ENCODE measurements around the gene TMEM74B. TPM values are rescaled to one million over a fixed set of nuclear protein-coding genes. Genes with fewer than 3 reads are reported as not detected.

Gene TMEM74B
- total and polyA plus RNA-seq, 4 donors, result 0.71 to 3.8 (median 1.9) TPM; not detected in 1

DNA sequence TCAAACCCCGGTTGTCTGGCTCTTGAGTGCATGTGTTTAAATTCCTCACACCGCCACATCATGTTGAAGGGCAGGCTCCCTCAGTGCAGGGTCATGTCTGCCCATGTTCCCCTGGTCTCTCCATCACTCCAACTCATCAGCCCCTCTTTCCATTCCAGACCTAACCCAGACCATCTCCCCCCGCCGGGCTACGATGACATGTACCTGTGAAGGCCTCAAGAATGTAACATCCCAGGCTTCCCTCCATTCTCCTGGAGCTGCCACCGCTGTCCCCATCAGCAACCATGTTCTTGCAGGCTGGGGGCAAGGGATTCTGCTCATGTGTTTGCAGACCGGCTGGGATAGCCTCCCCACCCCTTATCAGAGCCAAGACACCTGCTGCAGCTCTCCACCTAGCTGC is 19.9 kb downstream of the TMEM74B start:
- ATAC-seq (ENCODE audit: low FRiP score) (no peak), DNase-seq (no peak)
- H3K4me3 ChIP-seq (ENCODE audit: low read length in 2 of 2), result no peak overlapping the region
- H3K27ac ChIP-seq (ENCODE audit: low read depth in 1 of 2, low read length in 2 of 2), result no peak overlapping the region
- 95 to 99% methylated on average over 7 of the region's 7 CpGs for WGBS, 2 donors
- no peaks in the 10 kb centered on the region for H3K4me1 ChIP-seq (ENCODE audit: control insufficient read depth in 1 of 2, insufficient read depth in 2 of 2, low read length in 2 of 2)
- no peaks in the 10 kb centered on the region for H3K9me3 ChIP-seq (ENCODE audit: control insufficient read depth, low read length)
- peaks cover 3 to 29% of the 10 kb centered on the region in 2 donors for H3K36me3 ChIP-seq (ENCODE audit: control insufficient read depth in 1 of 2, insufficient read depth in 2 of 2, low read length in 1 of 2)
- H3K27me3 ChIP-seq (ENCODE audit: control insufficient read depth in 1 of 2, insufficient read depth in 2 of 2, low read length in 1 of 2), result no peaks in the 10 kb centered on the region
- intact Hi-C loops (cut with DNase I), result no loop called here

DNA sequence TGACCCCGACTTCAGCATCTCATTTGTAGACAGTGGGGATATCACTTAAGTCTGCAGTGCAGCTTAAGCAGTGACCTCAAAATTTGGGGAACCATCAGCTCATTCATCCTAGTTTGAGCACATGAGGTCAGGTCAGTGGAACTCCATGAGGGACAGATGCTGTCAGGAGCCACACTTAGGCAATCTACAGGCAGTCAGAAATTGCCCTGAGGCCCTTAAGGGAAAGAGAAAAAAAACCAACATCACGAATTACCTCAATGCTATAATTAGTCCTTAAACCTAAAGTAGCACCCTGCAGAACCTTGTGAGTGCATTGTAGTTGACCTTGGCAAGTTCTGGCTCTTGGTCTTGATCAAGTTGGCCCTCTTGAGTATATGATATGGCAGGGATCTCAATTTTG is 21.1 kb downstream of the TMEM74B start:
- peaks cover 3 to 24% of the 10 kb centered on the region in 2 donors for H3K36me3 ChIP-seq (ENCODE audit: control insufficient read depth in 1 of 2, insufficient read depth in 2 of 2, low read length in 1 of 2)

DNA sequence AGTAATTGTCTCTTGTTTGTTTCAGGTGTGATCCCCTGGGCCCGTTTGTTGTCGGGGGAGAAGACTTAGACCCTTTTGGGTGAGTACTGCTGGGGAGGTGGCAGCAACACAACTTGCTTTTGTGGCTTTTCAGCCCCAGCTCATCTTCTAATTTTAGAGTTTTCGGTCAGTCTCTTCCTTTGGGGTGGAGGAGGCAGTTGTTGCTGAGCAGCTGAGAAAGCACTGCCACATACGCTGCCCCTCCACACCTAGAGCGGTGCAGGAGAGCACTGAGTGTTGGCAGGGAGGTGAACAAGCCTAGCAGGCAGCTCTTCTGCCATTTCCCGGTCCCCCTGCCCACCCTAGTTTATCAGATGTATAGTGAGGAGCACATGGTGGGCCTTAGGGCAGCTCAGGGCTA is 21.7 kb downstream of the TMEM74B start:
- intact Hi-C loops (cut with DNase I), result no loop called here
- 94 to 95% methylated on average over 6 of the region's 6 CpGs for WGBS, 2 donors
- no peak overlapping the region for H3K27ac ChIP-seq (ENCODE audit: low read depth in 1 of 2, low read length in 2 of 2)

More for the DNA sequence above, 21.1 kb downstream of the TMEM74B start:
- Histone ChIP-seq H3K27me3 (ENCODE audit: control insufficient read depth in 1 of 2, insufficient read depth in 2 of 2, low read length in 1 of 2) (no peaks in the 10 kb centered on the region), H3K27ac (ENCODE audit: low read depth in 1 of 2, low read length in 2 of 2) (no peak overlapping the region), H3K9me3 (ENCODE audit: control insufficient read depth, low read length) (no peaks in the 10 kb centered on the region), H3K4me1 (ENCODE audit: control insufficient read depth in 1 of 2, insufficient read depth in 2 of 2, low read length in 2 of 2) (no peaks in the 10 kb centered on the region), H3K4me3 (ENCODE audit: low read length in 2 of 2) (no peak overlapping the region)
- 70 to 73% methylated on average over 2 of the region's 2 CpGs for whole genome bisulfite sequencing, 2 donors
- ATAC-seq (ENCODE audit: low FRiP score) (no peak), DNase-seq (no peak)
- intact Hi-C loops (cut with DNase I), result no loop called here

DNA sequence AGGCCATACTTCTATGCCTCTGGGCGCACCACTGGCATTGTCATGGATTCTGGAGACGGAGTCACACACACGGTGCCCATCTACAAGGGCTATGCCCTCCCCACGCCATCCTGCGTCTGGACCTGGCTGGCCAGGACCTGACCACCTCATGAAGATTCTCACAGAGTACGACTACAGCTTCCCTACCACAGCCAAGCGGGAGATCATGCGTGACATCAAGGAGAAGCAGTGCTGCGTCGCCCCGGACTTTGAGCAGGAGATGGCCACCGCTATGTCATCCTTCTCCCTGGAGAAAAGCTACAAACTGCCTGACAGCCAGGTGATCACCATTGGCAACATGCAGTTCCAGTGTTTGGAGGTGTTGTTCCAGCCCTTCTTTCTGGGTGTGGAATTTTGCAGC is 23.8 kb downstream of the TMEM74B start:
- peaks cover 3 to 23% of the 10 kb centered on the region in 2 donors for H3K36me3 ChIP-seq (ENCODE audit: control insufficient read depth in 1 of 2, insufficient read depth in 2 of 2, low read length in 1 of 2)
- H3K9me3 ChIP-seq (ENCODE audit: control insufficient read depth, low read length), result no peaks in the 10 kb centered on the region
- H3K27ac ChIP-seq (ENCODE audit: low read depth in 1 of 2, low read length in 2 of 2), result no peak overlapping the region
- H3K4me1 ChIP-seq (ENCODE audit: control insufficient read depth in 1 of 2, insufficient read depth in 2 of 2, low read length in 2 of 2), result no peaks in the 10 kb centered on the region
- intact Hi-C loops (cut with DNase I), result no loop called here
- no peak for DNase-seq
- H3K27me3 ChIP-seq (ENCODE audit: control insufficient read depth in 1 of 2, insufficient read depth in 2 of 2, low read length in 1 of 2), result no peaks in the 10 kb centered on the region
- no peak for ATAC-seq (ENCODE audit: low FRiP score)
- WGBS, 2 donors, result 97 to 98% methylated on average over 12 of the region's 12 CpGs
- H3K4me3 ChIP-seq (ENCODE audit: low read length in 2 of 2), result no peak overlapping the region

More for the DNA sequence above, 21.7 kb downstream of the TMEM74B start:
- Histone ChIP-seq H3K4me3 (ENCODE audit: low read length in 2 of 2) (no peak overlapping the region), H3K27me3 (ENCODE audit: control insufficient read depth in 1 of 2, insufficient read depth in 2 of 2, low read length in 1 of 2) (no peaks in the 10 kb centered on the region), H3K36me3 (ENCODE audit: control insufficient read depth in 1 of 2, insufficient read depth in 2 of 2, low read length in 1 of 2) (peaks cover 3 to 24% of the 10 kb centered on the region in 2 donors), H3K4me1 (ENCODE audit: control insufficient read depth in 1 of 2, insufficient read depth in 2 of 2, low read length in 2 of 2) (no peaks in the 10 kb centered on the region), H3K9me3 (ENCODE audit: control insufficient read depth, low read length) (no peaks in the 10 kb centered on the region)
- DNase-seq (no peak), ATAC-seq (ENCODE audit: low FRiP score) (no peak)

DNA sequence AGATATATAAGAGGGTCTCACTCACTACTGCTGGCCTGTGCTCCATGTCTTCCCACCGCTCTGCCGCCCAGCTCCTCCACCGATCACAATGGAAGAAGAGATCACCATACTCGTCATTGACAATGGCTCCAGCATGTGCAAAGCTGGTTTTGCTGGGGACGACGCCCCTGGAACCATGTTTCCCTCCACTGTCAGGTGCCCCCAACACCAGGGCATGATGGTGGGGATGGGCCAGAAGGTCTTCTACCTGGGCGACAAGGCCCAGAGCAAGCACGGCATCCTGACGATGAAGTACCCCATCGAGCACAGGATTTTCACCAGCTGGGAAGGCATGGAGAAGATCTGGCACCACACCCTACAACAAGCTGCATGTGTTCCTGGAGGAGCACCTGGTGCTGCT is 24.3 kb downstream of the TMEM74B start:
- H3K9me3 ChIP-seq (ENCODE audit: control insufficient read depth, low read length), result no peaks in the 10 kb centered on the region
- peaks cover under 1 to 22% of the 10 kb centered on the region in 2 donors for H3K36me3 ChIP-seq (ENCODE audit: control insufficient read depth in 1 of 2, insufficient read depth in 2 of 2, low read length in 1 of 2)
- intact Hi-C loops (cut with DNase I), result no loop called here
- H3K27ac ChIP-seq (ENCODE audit: low read depth in 1 of 2, low read length in 2 of 2), result no peak overlapping the region
- H3K4me3 ChIP-seq (ENCODE audit: low read length in 2 of 2), result no peak overlapping the region
- H3K4me1 ChIP-seq (ENCODE audit: control insufficient read depth in 1 of 2, insufficient read depth in 2 of 2, low read length in 2 of 2), result no peaks in the 10 kb centered on the region
- DNase-seq, result no peak
- no peak for ATAC-seq (ENCODE audit: low FRiP score)
- WGBS, 2 donors, result 97% methylated on average over 10 of the region's 10 CpGs
- H3K27me3 ChIP-seq (ENCODE audit: control insufficient read depth in 1 of 2, insufficient read depth in 2 of 2, low read length in 1 of 2), result no peaks in the 10 kb centered on the region

DNA sequence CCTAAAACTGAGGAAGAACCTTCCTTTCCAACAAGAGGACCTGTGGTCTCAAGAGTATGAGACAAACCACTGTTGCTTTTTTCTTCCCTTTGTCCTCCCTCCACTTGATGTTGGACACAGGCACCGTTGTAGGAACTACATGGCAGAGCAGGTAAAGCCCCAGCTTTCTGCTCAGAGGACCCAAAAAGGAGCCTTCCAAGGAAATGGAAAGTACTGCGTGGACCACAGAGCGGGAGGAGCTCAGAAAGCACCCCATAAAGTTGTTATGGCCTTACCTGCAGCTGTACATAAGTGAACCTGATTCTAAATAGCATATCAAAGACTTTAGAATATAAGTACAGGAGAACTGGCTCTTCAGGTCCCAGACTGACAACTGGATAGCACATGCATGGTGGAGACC is 29.4 kb downstream of the TMEM74B start:
- WGBS, 2 donors, result 97 to 100% methylated on average over 3 of the region's 3 CpGs
- intact Hi-C loops (cut with DNase I), result no loop called here

DNA sequence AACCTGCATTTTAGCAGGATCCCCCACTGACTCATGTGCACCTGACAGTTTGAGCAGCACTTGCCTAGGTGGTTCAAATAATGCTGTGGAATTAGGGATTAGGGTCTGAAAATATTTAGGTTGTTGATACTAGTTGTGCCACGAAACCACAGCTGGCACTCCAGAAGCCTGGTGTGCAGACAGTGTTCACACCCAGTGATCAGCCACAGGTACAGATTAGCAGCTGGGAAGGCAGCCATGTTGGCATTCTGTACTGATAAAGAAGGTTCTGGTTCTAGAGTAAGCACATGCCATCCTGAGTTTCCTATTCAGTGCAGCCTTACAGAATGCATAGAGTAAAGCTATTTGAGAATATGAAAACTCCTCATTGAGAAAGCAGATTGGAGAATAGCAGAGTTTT is 30.1 kb downstream of the TMEM74B start:
- H3K27me3 ChIP-seq (ENCODE audit: control insufficient read depth in 1 of 2, insufficient read depth in 2 of 2, low read length in 1 of 2), result no peaks in the 10 kb centered on the region
- H3K4me1 ChIP-seq (ENCODE audit: control insufficient read depth in 1 of 2, insufficient read depth in 2 of 2, low read length in 2 of 2), result no peaks in the 10 kb centered on the region
- H3K36me3 ChIP-seq (ENCODE audit: control insufficient read depth in 1 of 2, insufficient read depth in 2 of 2, low read length in 1 of 2), result peaks cover 0 to 10% of the 10 kb centered on the region in 2 donors
- no peak overlapping the region for H3K27ac ChIP-seq (ENCODE audit: low read depth in 1 of 2, low read length in 2 of 2)
- H3K9me3 ChIP-seq (ENCODE audit: control insufficient read depth, low read length), result no peaks in the 10 kb centered on the region
- intact Hi-C loops (cut with DNase I), result no loop called here
- no peak overlapping the region for H3K4me3 ChIP-seq (ENCODE audit: low read length in 2 of 2)
- 90 to 100% methylated on average over 1 of the region's 1 CpG for WGBS, 2 donors
- ATAC-seq (ENCODE audit: low FRiP score) (no peak), DNase-seq (no peak)

More for the DNA sequence above, 29.4 kb downstream of the TMEM74B start:
- DNase-seq, result no peak
- Histone ChIP-seq H3K27ac (ENCODE audit: low read depth in 1 of 2, low read length in 2 of 2) (no peak overlapping the region), H3K9me3 (ENCODE audit: control insufficient read depth, low read length) (no peaks in the 10 kb centered on the region), H3K36me3 (ENCODE audit: control insufficient read depth in 1 of 2, insufficient read depth in 2 of 2, low read length in 1 of 2) (peaks cover 0 to 10% of the 10 kb centered on the region in 2 donors), H3K4me3 (ENCODE audit: low read length in 2 of 2) (no peak overlapping the region), H3K4me1 (ENCODE audit: control insufficient read depth in 1 of 2, insufficient read depth in 2 of 2, low read length in 2 of 2) (no peaks in the 10 kb centered on the region), H3K27me3 (ENCODE audit: control insufficient read depth in 1 of 2, insufficient read depth in 2 of 2, low read length in 1 of 2) (no peaks in the 10 kb centered on the region)
- ATAC-seq (ENCODE audit: low FRiP score), result no peak

DNA sequence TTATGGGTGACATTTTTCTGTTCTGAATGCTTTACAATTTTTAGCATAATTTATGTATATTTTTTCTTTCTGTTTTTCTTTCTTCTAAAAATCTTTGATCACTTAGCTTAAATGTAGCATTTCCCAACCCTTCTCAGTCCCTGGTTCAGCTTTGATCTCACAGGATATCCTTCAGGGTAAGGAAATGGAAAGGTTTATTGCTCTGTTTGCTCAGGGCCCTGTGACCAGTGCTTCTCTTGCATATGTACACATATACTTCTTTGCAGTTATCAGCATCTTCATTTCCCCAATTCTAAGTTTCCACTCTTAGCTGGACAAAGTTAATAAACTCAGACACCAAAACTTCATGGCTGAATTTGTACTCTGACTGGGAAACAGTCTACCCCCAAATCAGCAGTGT is 30.6 kb downstream of the TMEM74B start:
- Histone ChIP-seq H3K4me3 (ENCODE audit: low read length in 2 of 2) (no peak overlapping the region), H3K9me3 (ENCODE audit: control insufficient read depth, low read length) (no peaks in the 10 kb centered on the region), H3K27me3 (ENCODE audit: control insufficient read depth in 1 of 2, insufficient read depth in 2 of 2, low read length in 1 of 2) (no peaks in the 10 kb centered on the region), H3K36me3 (ENCODE audit: control insufficient read depth in 1 of 2, insufficient read depth in 2 of 2, low read length in 1 of 2) (peaks cover 0 to 10% of the 10 kb centered on the region in 2 donors), H3K27ac (ENCODE audit: low read depth in 1 of 2, low read length in 2 of 2) (no peak overlapping the region), H3K4me1 (ENCODE audit: control insufficient read depth in 1 of 2, insufficient read depth in 2 of 2, low read length in 2 of 2) (no peaks in the 10 kb centered on the region)
- intact Hi-C loops (cut with DNase I), result no loop called here
- no peak for DNase-seq
- no peak for ATAC-seq (ENCODE audit: low FRiP score)

DNA sequence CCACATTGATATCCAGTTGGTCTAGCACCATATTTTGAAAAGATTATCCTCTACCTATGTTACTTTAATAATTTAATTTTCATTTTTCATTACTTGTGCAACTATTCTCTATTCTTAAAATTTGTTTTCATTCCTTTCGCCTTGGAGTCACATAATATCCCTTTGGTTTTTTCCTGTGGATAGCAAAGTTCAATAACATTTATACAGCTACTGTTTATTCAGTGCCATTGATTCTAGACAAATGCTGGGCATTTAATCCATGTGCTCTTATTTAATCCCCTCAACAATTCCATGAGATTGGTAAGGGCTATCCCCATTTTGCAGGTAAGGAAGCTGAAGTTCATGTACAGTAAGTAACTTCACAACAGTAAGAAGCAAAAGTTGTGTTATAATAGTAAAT is 33.8 kb downstream of the TMEM74B start:
- Histone ChIP-seq H3K27me3 (ENCODE audit: control insufficient read depth in 1 of 2, insufficient read depth in 2 of 2, low read length in 1 of 2) (no peaks in the 10 kb centered on the region), H3K4me3 (ENCODE audit: low read length in 2 of 2) (no peak overlapping the region), H3K9me3 (ENCODE audit: control insufficient read depth, low read length) (no peaks in the 10 kb centered on the region), H3K27ac (ENCODE audit: low read depth in 1 of 2, low read length in 2 of 2) (no peak overlapping the region), H3K36me3 (ENCODE audit: control insufficient read depth in 1 of 2, insufficient read depth in 2 of 2, low read length in 1 of 2) (peaks cover 2 to 13% of the 10 kb centered on the region in 2 donors), H3K4me1 (ENCODE audit: control insufficient read depth in 1 of 2, insufficient read depth in 2 of 2, low read length in 2 of 2) (no peaks in the 10 kb centered on the region)
- ATAC-seq (ENCODE audit: low FRiP score) (no peak), DNase-seq (no peak)
- intact Hi-C loops (cut with DNase I), result no loop called here
- WGBS, 2 donors, result 92 to 98% methylated on average over 1 of the region's 1 CpG

Measured in aorta (tissue), 5 donors.